Measurements from ENCODE around the gene KSR2.

The KSR2 gene

GRCh38 chr12:117762143-117762542 lies 206.6 kb downstream of the KSR2 start:
- Histone ChIP-seq H3K9ac (ENCODE audit: low read length) (no peak overlapping the region), H3K9me3 (ENCODE audit: insufficient read depth, low read length) (peaks cover 4% of the 10 kb centered on the region; the same call in 1 of the 2 replicates)
- TF ChIP-seq EZH2phosphoT487 (IDR thresholded peaks at IDR 0.05; ENCODE audit: low read depth) = no peak
- no peak for TF ChIP-seq CTCF (IDR thresholded peaks at IDR 0.05; ENCODE audit: low read depth, low read length)

GRCh38 chr12:117761528-117762100 lies 207.2 kb downstream of the KSR2 start:
- no peak overlapping the region for H2AFZ ChIP-seq (ENCODE audit: low read depth, low read length)
- TF ChIP-seq CTCF (IDR thresholded peaks at IDR 0.05; ENCODE audit: low read depth, low read length) = no peak
- no peak for TF ChIP-seq EZH2phosphoT487 (IDR thresholded peaks at IDR 0.05; ENCODE audit: low read depth)
- no peak overlapping the region for H3K4me2 ChIP-seq (ENCODE audit: low read length)
- H4K20me1 ChIP-seq (ENCODE audit: insufficient read depth, low read length) = no peaks in the 10 kb centered on the region
- H3K4me3 ChIP-seq (ENCODE audit: low read length) = no peak overlapping the region
- H3K4me1 ChIP-seq (ENCODE audit: low read length) = no peaks in the 10 kb centered on the region
- peaks cover 4% of the 10 kb centered on the region; the same call in 1 of the 2 replicates for H3K9me3 ChIP-seq (ENCODE audit: insufficient read depth, low read length)
- H3K27ac ChIP-seq (ENCODE audit: low read length) = no peak overlapping the region
- no peaks in the 10 kb centered on the region for H3K79me2 ChIP-seq (ENCODE audit: low read length)
- H3K36me3 ChIP-seq (replicated peaks; ENCODE audit: low read depth, low read length) = no peaks in the 10 kb centered on the region
- H3K9ac ChIP-seq (ENCODE audit: low read length) = no peak overlapping the region
- H3K27me3 ChIP-seq (ENCODE audit: low read depth, low read length) = no peaks in the 10 kb centered on the region

More at GRCh38 chr12:117762143-117762542, 206.6 kb downstream of the KSR2 start:
- Histone ChIP-seq H3K4me2 (ENCODE audit: low read length) (no peak overlapping the region), H3K27me3 (ENCODE audit: low read depth, low read length) (no peaks in the 10 kb centered on the region), H3K36me3 (replicated peaks; ENCODE audit: low read depth, low read length) (no peaks in the 10 kb centered on the region), H3K79me2 (ENCODE audit: low read length) (no peaks in the 10 kb centered on the region), H3K4me3 (ENCODE audit: low read length) (no peak overlapping the region), H3K4me1 (ENCODE audit: low read length) (no peaks in the 10 kb centered on the region), H2AFZ (ENCODE audit: low read depth, low read length) (no peak overlapping the region), H3K27ac (ENCODE audit: low read length) (no peak overlapping the region), H4K20me1 (ENCODE audit: insufficient read depth, low read length) (no peaks in the 10 kb centered on the region)

GRCh38 chr12:117760990-117761389 lies 207.8 kb downstream of the KSR2 start:
- H3K36me3 ChIP-seq (replicated peaks; ENCODE audit: low read depth, low read length) = no peaks in the 10 kb centered on the region
- H3K4me3 ChIP-seq (ENCODE audit: low read length) = no peak overlapping the region
- H3K9me3 ChIP-seq (ENCODE audit: insufficient read depth, low read length) = peaks cover 1% of the 10 kb centered on the region; the same call in 1 of the 2 replicates
- no peak overlapping the region for H3K9ac ChIP-seq (ENCODE audit: low read length)
- no peaks in the 10 kb centered on the region for H3K4me1 ChIP-seq (ENCODE audit: low read length)
- H3K4me2 ChIP-seq (ENCODE audit: low read length) = no peak overlapping the region
- H3K27ac ChIP-seq (ENCODE audit: low read length) = no peak overlapping the region
- H4K20me1 ChIP-seq (ENCODE audit: insufficient read depth, low read length) = no peaks in the 10 kb centered on the region
- H3K27me3 ChIP-seq (ENCODE audit: low read depth, low read length) = no peaks in the 10 kb centered on the region
- no peaks in the 10 kb centered on the region for H3K79me2 ChIP-seq (ENCODE audit: low read length)
- no peak overlapping the region for H2AFZ ChIP-seq (ENCODE audit: low read depth, low read length)
- TF ChIP-seq EZH2phosphoT487 (IDR thresholded peaks at IDR 0.05; ENCODE audit: low read depth) = no peak
- TF ChIP-seq CTCF (IDR thresholded peaks at IDR 0.05; ENCODE audit: low read depth, low read length) = no peak

- no peak for TF ChIP-seq EZH2phosphoT487 (IDR thresholded peaks at IDR 0.05; ENCODE audit: low read depth)
- TF ChIP-seq CTCF (IDR thresholded peaks at IDR 0.05; ENCODE audit: low read depth, low read length) = no peak
Observed at GRCh38 chr12:117750657-117751056, 218.1 kb downstream of the KSR2 start.

More at GRCh38 chr12:117750657-117751056, 218.1 kb downstream of the KSR2 start:
- H3K4me2 ChIP-seq (ENCODE audit: low read length) = no peak overlapping the region
- no peaks in the 10 kb centered on the region for H3K4me1 ChIP-seq (ENCODE audit: low read length)
- no peak overlapping the region for H3K27ac ChIP-seq (ENCODE audit: low read length)
- no peak overlapping the region for H3K4me3 ChIP-seq (ENCODE audit: low read length)
- H3K79me2 ChIP-seq (ENCODE audit: low read length) = no peaks in the 10 kb centered on the region
- no peaks in the 10 kb centered on the region for H3K9me3 ChIP-seq (ENCODE audit: insufficient read depth, low read length)
- no peak overlapping the region for H3K9ac ChIP-seq (ENCODE audit: low read length)
- H3K36me3 ChIP-seq (replicated peaks; ENCODE audit: low read depth, low read length) = no peaks in the 10 kb centered on the region
- H4K20me1 ChIP-seq (ENCODE audit: insufficient read depth, low read length) = no peaks in the 10 kb centered on the region
- no peaks in the 10 kb centered on the region for H3K27me3 ChIP-seq (ENCODE audit: low read depth, low read length)
- no peak overlapping the region for H2AFZ ChIP-seq (ENCODE audit: low read depth, low read length)

Data from OCI-LY3 (cell line).